Limb (tissue), 2 donors: ENCODE data around the gene FAM184A.
"Not testable (repeated sequence)": the region's sequence is repeated elsewhere in the genome, so short reads cannot be mapped to it uniquely, and the experiment has no call there.

Source experiments
- DNase-seq, 2 donors: peaks; one replicate each; pipeline ENCODE4 v3.0.0-alpha.2; 2016; ENCODE audit errors: extremely low spot score in 2 of 2

FAM184A gene

GRCh38 chr6:119020597-119021561 lies 57.6 kb downstream of the FAM184A start:
- no peak for DNase-seq

GRCh38 chr6:119015165-119015564 lies 63.3 kb downstream of the FAM184A start:
- DNase-seq = not testable (repeated sequence)

GRCh38 chr6:119012521-119012920 lies 65.9 kb downstream of the FAM184A start:
- no peak for DNase-seq

GRCh38 chr6:119009266-119009665 lies 69.2 kb downstream of the FAM184A start:
- not testable (repeated sequence) for DNase-seq

- DNase-seq = no peak
These were observed 71.5 kb downstream of the FAM184A start for GRCh38 chr6:119006974-119007373.

- no peak for DNase-seq
These were observed 76.4 kb downstream of the FAM184A start for GRCh38 chr6:119002069-119002468.

- no peak for DNase-seq
These were observed 78.9 kb downstream of the FAM184A start for GRCh38 chr6:118999494-119000040.

GRCh38 chr6:118997426-118997825 lies 81.0 kb downstream of the FAM184A start:
- DNase-seq = not testable (repeated sequence)

- DNase-seq = no peak
These were observed 82.1 kb downstream of the FAM184A start for GRCh38 chr6:118996289-118996820.

- no peak for DNase-seq
These were observed 84.6 kb downstream of the FAM184A start for GRCh38 chr6:118993803-118994251.

- no peak for DNase-seq
These were observed 85.1 kb downstream of the FAM184A start for GRCh38 chr6:118993358-118993757.

- no peak for DNase-seq
These were observed 86.2 kb downstream of the FAM184A start for GRCh38 chr6:118992186-118992795.

GRCh38 chr6:118986312-118986711 lies 92.2 kb downstream of the FAM184A start:
- DNase-seq = no peak

GRCh38 chr6:118985123-118985830 lies 93.2 kb downstream of the FAM184A start:
- no peak for DNase-seq

GRCh38 chr6:118984342-118984741 lies 94.1 kb downstream of the FAM184A start:
- DNase-seq = no peak

GRCh38 chr6:118982575-118982911 lies 95.9 kb downstream of the FAM184A start:
- no peak for DNase-seq

- DNase-seq = no peak
These were observed 96.4 kb downstream of the FAM184A start for GRCh38 chr6:118981884-118982574.

- no peak for DNase-seq
These were observed 98.4 kb downstream of the FAM184A start for GRCh38 chr6:118980063-118980462.

GRCh38 chr6:118974790-118975189 lies 103.7 kb downstream of the FAM184A start:
- DNase-seq = no peak

- no peak for DNase-seq
These were observed 106.8 kb downstream of the FAM184A start for GRCh38 chr6:118971682-118972081.

GRCh38 chr6:118970866-118971265 lies 107.6 kb downstream of the FAM184A start:
- no peak for DNase-seq
